ENCODE data around the gene CRB1.

CRB1 gene

GRCh38 chr1:197391303-197392226 is 123.5 kb downstream of the CRB1 start:
- TF ChIP-seq CTCF (IDR thresholded peaks at IDR 0.05; ENCODE audit: low read depth, low read length), result no peak
- no peak overlapping the region for H3K4me3 ChIP-seq (replicated peaks in 1 of 2; ENCODE audit: low read depth in 2 of 2, low read length in 2 of 2)
- DNase-seq (ENCODE audit: low read depth in 2 of 2), result peak in 1 of 2 donors; percentile 16

- H3K4me3 ChIP-seq (replicated peaks in 1 of 2; ENCODE audit: low read depth in 2 of 2, low read length in 2 of 2), result no peak overlapping the region
- no peak for TF ChIP-seq CTCF (IDR thresholded peaks at IDR 0.05; ENCODE audit: low read depth, low read length)
- no peak for DNase-seq (ENCODE audit: low read depth in 2 of 2)
Observed at GRCh38 chr1:197392541-197392940, 124.5 kb downstream of the CRB1 start.

- no peak for TF ChIP-seq CTCF (IDR thresholded peaks at IDR 0.05; ENCODE audit: low read depth, low read length)
- peak in 1 of 2 donors; percentile 18 for DNase-seq (ENCODE audit: low read depth in 2 of 2)
Observed at GRCh38 chr1:197393105-197393504, 125.1 kb downstream of the CRB1 start.

GRCh38 chr1:197393772-197394171 is 125.7 kb downstream of the CRB1 start:
- no peak for TF ChIP-seq CTCF (IDR thresholded peaks at IDR 0.05; ENCODE audit: low read depth, low read length)

More at GRCh38 chr1:197393105-197393504, 125.1 kb downstream of the CRB1 start:
- H3K4me3 ChIP-seq (replicated peaks in 1 of 2; ENCODE audit: low read depth in 2 of 2, low read length in 2 of 2), result no peak overlapping the region

GRCh38 chr1:197394831-197395608 is 127.0 kb downstream of the CRB1 start:
- no peak overlapping the region for H3K4me3 ChIP-seq (replicated peaks in 1 of 2; ENCODE audit: low read depth in 2 of 2, low read length in 2 of 2)
- peak in 1 of 2 donors; percentile 10 for DNase-seq (ENCODE audit: low read depth in 2 of 2)
- no peak for TF ChIP-seq CTCF (IDR thresholded peaks at IDR 0.05; ENCODE audit: low read depth, low read length)

More at GRCh38 chr1:197393772-197394171, 125.7 kb downstream of the CRB1 start:
- no peak for DNase-seq (ENCODE audit: low read depth in 2 of 2)
- no peak overlapping the region for H3K4me3 ChIP-seq (replicated peaks in 1 of 2; ENCODE audit: low read depth in 2 of 2, low read length in 2 of 2)

- TF ChIP-seq CTCF (IDR thresholded peaks at IDR 0.05; ENCODE audit: low read depth, low read length), result no peak
- DNase-seq (ENCODE audit: low read depth in 2 of 2), result no peak
- H3K4me3 ChIP-seq (replicated peaks in 1 of 2; ENCODE audit: low read depth in 2 of 2, low read length in 2 of 2), result no peak overlapping the region
Observed at GRCh38 chr1:197397895-197398294, 129.8 kb downstream of the CRB1 start.
